ENCODE data around the gene TMEM131L. TPM values are rescaled to one million over a fixed set of nuclear protein-coding genes. Genes with fewer than 3 reads are reported as not detected.

Gene TMEM131L
- total RNA-seq, 2 donors from 2014 or later: 22.2 to 25.6 TPM

DNA sequence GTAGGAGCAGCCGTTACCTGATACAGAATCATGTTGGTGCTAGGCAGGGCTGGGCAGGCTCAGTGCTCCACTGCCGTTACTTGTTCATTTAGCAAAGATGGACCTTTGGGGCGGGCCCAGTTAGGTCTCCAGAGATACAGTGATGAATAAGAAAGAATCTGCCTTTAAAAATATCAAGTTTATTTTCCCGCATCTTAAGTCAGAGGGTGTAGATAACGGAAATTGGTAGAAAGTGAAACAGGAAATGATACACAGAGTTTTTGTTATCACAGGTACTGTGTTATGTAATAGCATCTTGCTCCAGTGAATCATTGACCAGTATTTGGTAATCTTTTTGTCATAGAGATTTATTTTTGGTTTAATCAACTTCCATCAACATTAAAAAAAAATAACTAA, 5.5 kb downstream of the TMEM131L start:
- TF ChIP-seq, protein P1, sequence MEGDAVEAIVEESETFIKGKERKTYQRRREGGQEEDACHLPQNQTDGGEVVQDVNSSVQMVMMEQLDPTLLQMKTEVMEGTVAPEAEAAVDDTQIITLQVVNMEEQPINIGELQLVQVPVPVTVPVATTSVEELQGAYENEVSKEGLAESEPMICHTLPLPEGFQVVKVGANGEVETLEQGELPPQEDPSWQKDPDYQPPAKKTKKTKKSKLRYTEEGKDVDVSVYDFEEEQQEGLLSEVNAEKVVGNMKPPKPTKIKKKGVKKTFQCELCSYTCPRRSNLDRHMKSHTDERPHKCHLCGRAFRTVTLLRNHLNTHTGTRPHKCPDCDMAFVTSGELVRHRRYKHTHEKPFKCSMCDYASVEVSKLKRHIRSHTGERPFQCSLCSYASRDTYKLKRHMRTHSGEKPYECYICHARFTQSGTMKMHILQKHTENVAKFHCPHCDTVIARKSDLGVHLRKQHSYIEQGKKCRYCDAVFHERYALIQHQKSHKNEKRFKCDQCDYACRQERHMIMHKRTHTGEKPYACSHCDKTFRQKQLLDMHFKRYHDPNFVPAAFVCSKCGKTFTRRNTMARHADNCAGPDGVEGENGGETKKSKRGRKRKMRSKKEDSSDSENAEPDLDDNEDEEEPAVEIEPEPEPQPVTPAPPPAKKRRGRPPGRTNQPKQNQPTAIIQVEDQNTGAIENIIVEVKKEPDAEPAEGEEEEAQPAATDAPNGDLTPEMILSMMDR (IDR thresholded peaks at IDR 0.05): no peak
- DNase-seq (ENCODE audit: low spot score) (no peak), ATAC-seq (ENCODE audit: insufficient number of reproducible peaks, low FRiP score, low read depth) (no peak)
- Histone ChIP-seq H3K4me3 (no peak overlapping the region), H3K27ac (no peak overlapping the region), H3K36me3 (peaks cover 4% of the 10 kb centered on the region), H3K4me1 (ENCODE audit: control insufficient read depth in 1 of 2, low read depth in 2 of 2) (peaks cover 15 to 48% of the 10 kb centered on the region in 2 donors), H3K9me3 (no peaks in the 10 kb centered on the region), H3K27me3 (replicated peaks; ENCODE audit: insufficient read depth) (no peaks in the 10 kb centered on the region)

DNA sequence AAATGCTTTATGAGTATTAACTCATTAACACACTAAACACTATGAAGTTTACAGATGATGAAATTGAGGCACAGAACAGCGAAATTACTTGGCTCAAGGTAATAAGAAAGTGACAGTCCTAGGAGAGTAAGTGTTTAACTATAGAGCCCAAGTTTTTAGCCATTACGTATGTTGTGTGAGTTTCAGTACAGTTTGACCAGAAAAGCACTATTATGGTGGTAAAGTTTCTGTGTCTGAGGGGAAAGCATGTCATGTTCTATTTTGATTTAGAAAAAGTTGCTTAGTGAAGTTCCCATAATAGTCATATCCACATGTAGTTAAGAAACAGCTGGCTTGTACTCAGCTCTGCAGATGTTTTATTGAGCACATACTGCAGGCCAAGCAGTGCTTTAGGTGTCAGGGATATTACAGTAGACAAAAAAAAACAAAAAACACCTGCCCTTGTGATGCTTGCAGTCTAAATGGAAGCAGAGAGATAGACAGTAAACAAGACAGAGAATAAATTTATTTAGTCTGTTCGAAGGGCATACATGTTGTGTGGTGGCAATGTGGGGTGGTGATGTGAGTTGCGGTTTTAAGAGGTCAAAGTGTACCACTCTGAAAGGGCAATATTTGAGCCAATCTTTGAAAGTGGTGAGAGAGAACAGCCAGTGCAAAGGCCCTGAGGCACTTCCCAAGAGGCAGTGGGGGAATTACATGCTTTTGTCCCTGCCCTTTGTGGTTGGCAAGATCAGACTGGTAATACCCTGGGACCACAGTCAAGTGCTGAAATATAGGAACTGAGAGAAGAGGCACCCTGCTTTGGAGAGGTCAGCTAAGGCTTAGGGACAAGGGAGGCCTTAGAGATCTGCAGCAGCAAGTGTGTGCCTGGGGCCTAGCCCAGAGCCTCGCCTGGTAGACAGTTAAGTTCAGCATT, 6.2 kb downstream of the TMEM131L start:
- Histone ChIP-seq H3K4me1 (ENCODE audit: control insufficient read depth in 1 of 2, low read depth in 2 of 2) (peaks cover 20 to 55% of the 10 kb centered on the region in 2 donors), H3K27me3 (replicated peaks; ENCODE audit: insufficient read depth) (no peaks in the 10 kb centered on the region), H3K36me3 (peaks cover 4% of the 10 kb centered on the region), H3K9me3 (no peaks in the 10 kb centered on the region), H3K4me3 (no peak overlapping the region), H3K27ac (no peak overlapping the region)
- TF ChIP-seq, protein P1 (IDR thresholded peaks at IDR 0.05): no peak
- DNase-seq (ENCODE audit: low spot score): no peak
- ATAC-seq (ENCODE audit: insufficient number of reproducible peaks, low FRiP score, low read depth): no peak

DNA sequence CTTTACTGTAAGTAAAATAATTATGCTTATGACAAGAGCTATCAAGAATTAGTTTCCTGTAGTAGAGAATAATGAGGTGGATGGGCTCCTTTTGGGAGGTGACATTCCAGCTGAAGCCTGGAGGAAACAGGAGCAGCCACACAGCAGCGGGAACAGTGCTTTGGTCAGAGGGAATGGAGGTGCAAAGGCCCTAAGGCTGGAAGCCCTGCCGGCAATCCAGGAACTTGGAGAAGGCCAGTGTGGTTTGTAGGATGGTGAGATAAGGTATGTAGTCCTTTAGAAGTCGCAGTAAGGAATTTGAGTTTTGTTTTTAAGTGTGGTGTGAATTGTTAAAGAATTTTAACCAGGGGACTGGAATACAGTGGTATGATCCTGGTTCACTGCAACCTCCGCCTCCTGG, 8.1 kb downstream of the TMEM131L start:
- Histone ChIP-seq H3K27me3 (replicated peaks; ENCODE audit: insufficient read depth) (no peaks in the 10 kb centered on the region), H3K27ac (no peak overlapping the region), H3K4me3 (no peak overlapping the region), H3K36me3 (peaks cover 4% of the 10 kb centered on the region), H3K9me3 (no peaks in the 10 kb centered on the region), H3K4me1 (ENCODE audit: control insufficient read depth in 1 of 2, low read depth in 2 of 2) (peaks cover 11 to 54% of the 10 kb centered on the region in 2 donors)
- DNase-seq (ENCODE audit: low spot score) (no peak), ATAC-seq (ENCODE audit: insufficient number of reproducible peaks, low FRiP score, low read depth) (no peak)
- TF ChIP-seq, protein P1 (IDR thresholded peaks at IDR 0.05): no peak

DNA sequence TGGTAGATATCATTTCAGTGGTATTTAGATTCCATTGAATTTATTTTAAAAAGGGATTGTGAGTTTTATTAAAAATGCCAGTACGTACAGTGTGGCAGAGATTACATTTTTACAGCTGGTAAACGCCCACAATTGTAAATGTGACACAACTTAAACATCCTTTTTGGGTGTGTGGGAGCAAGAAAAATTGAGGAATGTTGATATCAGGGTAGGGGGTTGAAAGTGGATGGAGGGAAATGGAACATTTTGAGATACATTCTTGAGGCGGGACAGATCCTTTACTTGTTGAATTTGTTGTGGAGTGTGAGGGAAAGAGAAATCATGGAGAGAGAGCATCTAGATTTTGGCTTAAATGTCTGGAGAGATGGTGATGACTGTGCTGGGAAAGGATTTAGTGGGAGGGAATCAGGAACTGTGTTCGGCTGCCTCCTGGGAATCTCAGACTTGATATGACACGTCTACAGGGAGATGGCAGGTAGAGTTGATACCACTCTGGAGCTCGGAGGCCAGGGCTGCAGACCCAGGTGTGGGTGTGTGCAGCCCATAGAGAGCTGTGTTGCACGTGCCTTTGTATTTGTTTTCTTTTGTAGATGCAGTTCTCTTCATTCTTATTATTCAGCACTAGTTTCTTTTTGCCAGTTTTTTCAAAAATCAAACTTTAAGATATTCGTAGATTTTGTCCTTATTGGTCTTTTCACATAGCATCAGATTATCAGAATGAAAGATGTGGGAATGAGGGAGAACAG, 10.8 kb downstream of the TMEM131L start:
- DNase-seq (ENCODE audit: low spot score) (no peak), ATAC-seq (ENCODE audit: insufficient number of reproducible peaks, low FRiP score, low read depth) (no peak)
- H3K4me3 ChIP-seq: no peak overlapping the region
- no peak overlapping the region for H3K27ac ChIP-seq
- H3K36me3 ChIP-seq: peaks cover 4% of the 10 kb centered on the region
- H3K9me3 ChIP-seq: no peaks in the 10 kb centered on the region
- peaks cover 10 to 38% of the 10 kb centered on the region in 2 donors for H3K4me1 ChIP-seq (ENCODE audit: control insufficient read depth in 1 of 2, low read depth in 2 of 2)
- H3K27me3 ChIP-seq (replicated peaks; ENCODE audit: insufficient read depth): no peaks in the 10 kb centered on the region
- TF ChIP-seq, protein P1 (IDR thresholded peaks at IDR 0.05): no peak

DNA sequence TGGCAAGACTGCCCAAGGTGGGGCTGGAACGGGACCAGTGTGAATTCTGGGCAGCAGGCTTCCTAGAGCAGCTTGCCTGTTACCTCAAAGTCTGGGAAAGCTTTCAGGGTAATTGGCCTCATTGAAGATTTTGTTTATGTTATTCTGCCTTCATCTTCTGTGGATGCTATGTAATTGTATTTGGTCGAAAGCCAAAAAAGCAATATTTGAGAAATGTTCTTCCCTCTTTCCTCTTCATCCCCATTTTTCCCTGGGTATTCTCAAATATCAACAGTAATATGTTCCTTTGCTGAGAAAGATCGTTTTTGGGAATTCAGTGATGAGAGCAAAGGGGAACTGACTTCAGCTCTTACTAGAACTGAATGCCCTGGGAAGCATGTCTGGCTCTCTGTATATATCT, 12.9 kb downstream of the TMEM131L start:
- H3K4me3 ChIP-seq: no peak overlapping the region
- no peak for ATAC-seq (ENCODE audit: insufficient number of reproducible peaks, low FRiP score, low read depth)
- no peak for DNase-seq (ENCODE audit: low spot score)
- TF ChIP-seq, protein P1 (IDR thresholded peaks at IDR 0.05): no peak
- H3K27ac ChIP-seq: no peak overlapping the region
- H3K36me3 ChIP-seq: peaks cover 2% of the 10 kb centered on the region
- H3K4me1 ChIP-seq (ENCODE audit: control insufficient read depth in 1 of 2, low read depth in 2 of 2): peaks cover 23 to 45% of the 10 kb centered on the region in 2 donors
- H3K27me3 ChIP-seq (replicated peaks; ENCODE audit: insufficient read depth): no peaks in the 10 kb centered on the region
- H3K9me3 ChIP-seq: no peaks in the 10 kb centered on the region

Measured in thoracic aorta (tissue), 2 donors.